GM21723 (cell line): ENCODE measurements around the gene LBX1.

ENCODE experiments used
- ATAC-seq: cut with Tn5 transposase; IDR thresholded peaks from one replicate; pipeline ENCODE4 v1.9.1; 2021; ENCODE audit warnings: mild to moderate bottlenecking, moderate library complexity; ENCODE audit not compliant: unreplicated experiment

The LBX1 gene

DNA sequence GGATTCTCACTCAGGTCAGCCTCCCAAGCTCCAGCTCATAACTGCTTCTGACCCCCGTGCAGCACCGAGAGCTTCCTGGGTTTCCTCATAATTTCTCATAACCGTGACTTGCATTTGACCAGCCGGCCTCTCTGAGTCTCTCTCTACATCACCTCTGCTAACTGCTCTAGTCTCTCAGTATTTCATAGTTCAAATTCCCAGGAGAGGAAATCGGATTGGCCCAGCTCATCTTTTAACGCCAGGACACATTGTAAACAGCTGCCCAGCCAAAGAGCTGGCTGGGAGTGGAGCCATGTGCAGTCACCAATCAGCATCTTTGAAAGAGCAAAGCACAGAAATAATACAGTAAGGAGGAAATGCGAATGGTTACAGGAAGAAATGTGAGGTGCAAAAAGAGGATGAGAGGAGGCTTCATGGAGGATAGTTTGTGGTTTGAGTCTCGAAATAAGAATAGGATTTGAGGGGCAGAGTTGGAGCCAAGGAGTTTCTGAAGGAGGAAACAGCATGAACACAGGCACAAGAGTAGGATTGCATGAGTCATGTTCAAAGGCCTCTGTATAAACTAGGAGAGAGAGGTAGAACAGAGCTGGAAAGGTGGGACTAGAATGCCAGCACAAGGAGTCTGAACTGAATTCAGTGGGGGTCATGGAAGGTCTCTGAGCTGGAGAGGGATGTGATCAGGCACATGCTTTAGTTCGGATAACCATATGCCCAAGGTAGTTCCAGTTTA lies 15.2 kb upstream of the LBX1 start:
- ATAC-seq = no peak

- no peak for ATAC-seq
Observed at GRCh38 chr10:101241840-101242707, 12.8 kb upstream of the LBX1 start.

- ATAC-seq = no peak
Observed at GRCh38 chr10:101238732-101239105, 9.5 kb upstream of the LBX1 start.

DNA sequence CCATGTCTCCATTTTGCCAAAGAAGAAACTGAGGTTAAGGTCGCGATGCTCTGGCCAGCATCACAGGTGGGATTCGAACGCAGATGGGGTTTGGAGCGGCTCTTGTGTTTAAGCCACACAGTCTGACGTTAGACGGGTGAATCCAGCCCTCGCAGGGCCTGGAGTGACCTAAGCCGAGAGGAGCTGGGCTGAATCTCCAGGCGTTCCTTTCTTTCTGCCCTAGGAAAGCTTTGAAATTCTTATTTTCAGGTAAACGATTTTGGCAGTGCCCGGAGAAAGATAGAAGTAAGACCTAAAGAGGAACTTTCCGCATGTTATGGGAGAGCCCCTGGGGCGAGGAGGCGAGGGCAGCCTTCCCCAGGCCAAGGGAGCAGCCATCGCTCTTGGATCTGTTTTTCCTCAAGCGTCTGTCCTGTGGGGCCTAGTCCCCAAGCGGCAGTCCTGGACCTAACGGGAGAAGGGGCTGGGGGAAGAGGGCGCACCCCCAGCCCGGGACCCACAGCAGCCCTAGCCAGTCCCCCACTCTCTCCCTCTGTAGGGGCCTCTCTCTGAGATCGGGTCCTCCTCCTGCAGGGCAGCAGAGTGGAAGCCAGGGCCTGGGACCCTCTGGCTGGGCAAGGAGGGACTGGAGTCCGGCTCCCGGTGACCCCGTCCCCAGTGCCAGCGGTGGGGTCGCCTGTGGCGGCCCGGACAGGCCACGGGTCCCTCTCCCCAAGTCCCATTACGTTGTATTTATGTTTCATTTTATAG lies 8.9 kb upstream of the LBX1 start:
- no peak for ATAC-seq

DNA sequence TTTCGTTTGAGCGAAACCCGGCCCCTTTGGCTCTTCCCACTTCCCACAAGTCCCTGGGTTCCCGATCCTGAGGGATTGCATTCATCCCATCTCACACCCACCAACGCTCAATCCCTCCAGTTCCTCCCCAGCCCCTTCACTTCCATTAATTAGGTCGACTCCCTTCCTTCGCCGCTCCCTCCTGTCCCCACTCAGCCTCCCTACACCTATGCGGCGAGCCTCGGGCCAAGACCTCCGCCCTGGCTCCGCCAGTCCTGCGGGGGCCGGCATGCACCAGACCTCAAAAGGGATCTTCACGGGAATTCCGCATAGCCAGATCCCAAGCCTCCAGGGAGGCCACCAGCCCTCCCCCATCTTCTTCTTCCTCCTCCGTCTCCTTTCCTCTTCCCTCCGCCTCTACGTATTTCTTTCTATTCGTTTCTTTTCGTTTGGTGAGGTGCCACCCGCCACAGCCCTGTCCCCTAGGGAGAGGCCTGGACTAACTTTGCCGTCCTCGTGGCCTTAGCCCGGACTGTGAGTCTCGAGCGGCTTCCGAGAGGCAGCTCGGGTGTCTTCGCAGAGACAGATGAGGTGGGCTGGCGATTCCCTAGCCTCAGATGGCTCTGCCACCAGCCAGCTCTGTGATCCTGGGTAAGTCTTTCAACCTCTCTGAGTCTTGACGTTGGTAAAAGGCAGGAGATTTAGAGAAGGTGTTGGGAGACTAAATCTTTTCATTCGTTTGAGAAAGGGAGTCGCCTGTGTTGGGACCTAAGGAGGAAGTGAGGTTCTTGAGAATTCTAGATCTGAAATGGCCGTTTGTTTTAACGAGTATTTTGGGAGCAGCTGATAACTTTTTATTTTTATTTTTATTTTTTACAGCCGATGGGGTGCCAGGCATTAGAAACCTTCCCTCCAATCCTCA lies 8.1 kb upstream of the LBX1 start:
- no peak for ATAC-seq

GRCh38 chr10:101236376-101237080 lies 7.3 kb upstream of the LBX1 start:
- ATAC-seq = no peak

- no peak for ATAC-seq
Observed at GRCh38 chr10:101235766-101236165, 6.5 kb upstream of the LBX1 start.

DNA sequence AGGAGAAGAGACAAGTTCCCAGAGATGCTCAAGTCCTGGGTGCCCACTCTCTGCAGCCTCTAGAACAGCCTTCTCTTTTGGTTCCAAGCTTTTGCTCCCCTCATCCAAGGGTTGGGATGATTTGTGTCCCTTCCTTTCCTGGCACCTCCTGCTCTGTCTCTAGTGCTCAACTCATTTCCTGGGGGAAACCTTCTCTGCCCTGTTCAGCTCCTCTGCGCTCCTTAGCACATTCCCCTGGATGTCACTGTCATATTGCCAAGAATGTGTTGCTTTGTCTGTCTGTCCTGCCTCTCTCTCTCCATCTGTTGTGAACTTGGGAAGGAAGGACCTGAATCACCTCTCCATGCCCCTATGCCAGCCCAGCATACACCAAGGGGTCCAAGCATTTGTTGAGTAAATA lies 5.1 kb upstream of the LBX1 start:
- no peak for ATAC-seq

DNA sequence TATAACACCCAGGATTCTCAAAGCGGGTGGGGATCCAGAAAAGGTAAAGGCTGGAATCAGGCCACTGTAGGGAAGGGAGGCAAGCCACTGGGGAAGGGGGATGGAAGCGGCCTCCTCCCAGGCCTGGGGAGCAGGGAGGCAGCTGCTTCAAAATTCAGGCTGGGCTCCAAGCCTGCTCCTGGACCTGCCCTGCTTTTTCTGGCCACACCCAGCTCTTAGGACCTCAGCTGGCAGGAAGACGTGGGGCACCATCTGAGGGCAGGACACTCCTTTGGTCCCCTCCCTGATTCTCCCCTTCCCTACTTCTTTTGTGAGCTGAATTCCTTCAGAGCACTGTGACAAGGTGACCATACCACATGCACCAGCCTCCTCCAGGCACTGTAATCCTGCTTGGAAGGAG lies 4.6 kb upstream of the LBX1 start:
- ATAC-seq = no peak

GRCh38 chr10:101233443-101233842 lies 4.2 kb upstream of the LBX1 start:
- ATAC-seq = no peak

DNA sequence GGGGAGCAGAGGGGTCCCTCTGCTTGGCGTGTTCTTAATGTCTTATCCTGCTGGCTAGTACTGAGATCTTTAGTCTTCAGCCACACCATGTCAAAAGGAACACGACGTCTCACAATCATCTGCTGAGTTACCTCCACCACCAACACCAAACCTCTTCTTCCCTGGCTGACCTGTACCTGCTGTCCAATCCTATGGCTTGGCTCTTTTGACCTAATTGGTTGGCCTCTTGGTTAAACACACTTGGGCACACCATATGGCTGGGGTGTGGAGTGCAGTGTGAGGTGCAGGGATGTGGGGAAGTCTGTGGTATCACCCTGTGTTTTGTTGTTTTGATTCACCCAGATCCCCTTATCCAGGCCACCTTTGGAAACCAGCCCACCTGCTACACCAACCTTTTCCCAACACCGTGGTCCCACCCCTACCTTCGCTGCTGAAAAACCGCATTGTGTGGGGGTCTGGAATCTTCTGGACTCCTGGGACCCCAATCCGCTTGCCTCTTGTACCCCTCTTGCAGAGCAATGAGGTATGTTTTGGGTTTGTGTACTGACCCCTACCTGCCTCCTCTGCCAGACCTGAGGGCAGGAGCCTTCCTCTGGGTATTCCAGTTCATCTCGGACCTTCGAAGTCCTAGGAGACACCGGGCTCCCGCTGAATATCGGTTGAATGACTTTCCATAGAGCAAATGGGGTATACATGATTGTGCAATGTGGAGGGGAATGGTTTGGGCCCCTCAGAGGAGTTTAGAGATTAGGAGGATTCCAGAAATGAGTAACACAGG lies 2.8 kb upstream of the LBX1 start:
- no peak for ATAC-seq

GRCh38 chr10:101231092-101231491 lies 1.8 kb upstream of the LBX1 start:
- ATAC-seq = no peak

GRCh38 chr10:101230183-101230917 lies 1.1 kb upstream of the LBX1 start:
- no peak for ATAC-seq

GRCh38 chr10:101228966-101229265 lies 347 bp downstream of the LBX1 start:
- no peak for ATAC-seq

GRCh38 chr10:101228153-101228965 lies 904 bp downstream of the LBX1 start:
- no peak for ATAC-seq

DNA sequence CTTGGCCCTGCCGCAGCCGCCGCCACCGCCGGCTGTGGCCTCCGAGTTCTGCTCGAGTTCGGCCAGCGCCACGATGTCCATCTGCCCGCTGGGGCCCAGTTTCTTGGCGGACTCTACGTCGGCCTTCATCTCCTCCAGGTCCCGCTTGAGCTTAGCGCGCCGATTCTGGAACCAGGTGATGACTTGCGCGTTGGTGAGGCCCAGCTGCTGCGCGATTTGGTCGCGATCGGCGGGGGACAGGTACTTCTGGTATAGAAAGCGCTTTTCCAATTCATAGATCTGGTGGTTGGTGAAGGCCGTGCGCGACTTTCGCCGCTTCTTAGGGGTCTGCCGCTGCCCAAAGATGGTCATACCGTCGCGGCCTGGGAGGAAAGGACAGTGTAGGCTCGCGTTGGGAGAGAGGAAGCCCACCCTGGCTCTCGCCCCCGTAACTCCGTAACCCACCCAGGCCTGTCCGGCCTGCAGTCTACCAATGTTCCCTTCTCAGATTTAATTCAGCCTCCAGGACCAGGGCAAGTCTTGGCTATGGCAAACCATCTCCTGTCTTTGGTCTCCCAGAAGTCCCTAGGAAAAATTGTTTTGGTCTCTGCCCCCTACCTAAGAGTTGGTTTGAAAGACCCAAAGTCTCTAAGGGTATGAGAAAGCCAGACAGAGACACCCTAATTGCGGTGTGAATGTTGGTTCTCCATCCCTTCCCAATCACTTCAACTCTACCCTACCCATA lies 1.7 kb downstream of the LBX1 start:
- no peak for ATAC-seq
